Body of pancreas (tissue), 4 donors: ENCODE measurements around the gene IL1RAPL1. TPM values are rescaled to one million over a fixed set of nuclear protein-coding genes. Genes with fewer than 3 reads are reported as not detected.
"Not testable (repeated sequence)": the region's sequence is repeated elsewhere in the genome, so short reads cannot be mapped to it uniquely, and the experiment has no call there.

Experiments used
- ATAC-seq: fragments of 150-250 bp; one replicate; pipeline ENCODE4 v1.9.1; 2016
- DNase-seq, 4 donors: peaks; one replicate each; pipeline ENCODE4 v3.0.0-alpha.2; 2019
- H3K27ac ChIP-seq, 4 donors: fragments of 200-600 bp; sonication (generic); 1 replicate in 3 of 4; 2 replicates in 1 of 4; pipeline versions ENCODE4 v1.5.1 to v1.6.1; 2016 to 2019; ENCODE audit warnings: mild to moderate bottlenecking in 1 of 4, mixed read lengths in 1 of 4, moderate library complexity in 1 of 4
- H3K27me3 ChIP-seq, 2 donors: fragments of 200-600 bp; sonication (generic); one replicate each; pipeline ENCODE4 v1.6.0; 2016; ENCODE audit warnings: mild to moderate bottlenecking in 1 of 2
- H3K36me3 ChIP-seq, 2 donors: fragments of 200-600 bp; sonication (generic); replicated peaks in 1 of 2; 2 replicates each; pipeline ENCODE4 v1.5.1; 2016; ENCODE audit warnings: low read depth in 2 of 2; ENCODE audit not compliant: insufficient read depth in 1 of 2
- H3K4me1 ChIP-seq: fragments of 200-600 bp; sonication (generic); one replicate; pipeline ENCODE4 v1.6.0; 2016
- H3K4me3 ChIP-seq, 2 donors: fragments of 200-600 bp; sonication (generic); 1 replicate in 1 of 2; 2 replicates in 1 of 2; pipeline ENCODE4 v1.5.1; 2016 to 2019
- H3K9me3 ChIP-seq, 3 donors: fragments of 200-600 bp; sonication (generic); 1 replicate in 2 of 3; 2 replicates in 1 of 3; pipeline ENCODE4 v1.5.1; 2016
- POLR2A ChIP-seq, 3 donors: fragments of 450-650 bp; IDR thresholded peaks; one replicate each; pipeline ENCODE4 v1.6.1; 2016; ENCODE audit warnings: antibody characterized with exemption in 3 of 3, mild to moderate bottlenecking in 2 of 3
- WGBS, 2 donors: methylation state at CpG; one replicate each; pipeline ENCODE4 v1.1.5; 2017; 5-methylcytosine and 5-hydroxymethylcytosine counted together
- intact Hi-C: fragments of 100-400 bp; cut with DNase I; formaldehyde crosslinking; loops from one replicate; pipeline ENCODE4 v1.15.1; 2023
- total RNA-seq, 2 donors: library from RNA; depleted of rRNA; stranded (reverse); fragments of >200 nt; gene quantifications; one replicate each; pipeline ENCODE4 v1.1.0, GENCODE V29; 2016
- TF ChIP-seq, protein P1 (sequence below), 7 experiments: fragments of 450-650 bp in 4 of 7; fragments of 200-600 bp in 3 of 7; sonication (generic) in 3 of 7; IDR thresholded peaks; one replicate each; pipeline ENCODE4 v1.5.1; 2016 to 2019; ENCODE audit warnings: antibody characterized with exemption in 7 of 7

IL1RAPL1 gene
- total RNA-seq, 2 donors from 2014 or later = 0.26 TPM; not detected in 1

GRCh38 chrX:28756647-28757046 lies 169.4 kb downstream of the IL1RAPL1 start:
- TF ChIP-seq POLR2A (IDR thresholded peaks at IDR 0.05) = no peak
- TF ChIP-seq, protein P1, sequence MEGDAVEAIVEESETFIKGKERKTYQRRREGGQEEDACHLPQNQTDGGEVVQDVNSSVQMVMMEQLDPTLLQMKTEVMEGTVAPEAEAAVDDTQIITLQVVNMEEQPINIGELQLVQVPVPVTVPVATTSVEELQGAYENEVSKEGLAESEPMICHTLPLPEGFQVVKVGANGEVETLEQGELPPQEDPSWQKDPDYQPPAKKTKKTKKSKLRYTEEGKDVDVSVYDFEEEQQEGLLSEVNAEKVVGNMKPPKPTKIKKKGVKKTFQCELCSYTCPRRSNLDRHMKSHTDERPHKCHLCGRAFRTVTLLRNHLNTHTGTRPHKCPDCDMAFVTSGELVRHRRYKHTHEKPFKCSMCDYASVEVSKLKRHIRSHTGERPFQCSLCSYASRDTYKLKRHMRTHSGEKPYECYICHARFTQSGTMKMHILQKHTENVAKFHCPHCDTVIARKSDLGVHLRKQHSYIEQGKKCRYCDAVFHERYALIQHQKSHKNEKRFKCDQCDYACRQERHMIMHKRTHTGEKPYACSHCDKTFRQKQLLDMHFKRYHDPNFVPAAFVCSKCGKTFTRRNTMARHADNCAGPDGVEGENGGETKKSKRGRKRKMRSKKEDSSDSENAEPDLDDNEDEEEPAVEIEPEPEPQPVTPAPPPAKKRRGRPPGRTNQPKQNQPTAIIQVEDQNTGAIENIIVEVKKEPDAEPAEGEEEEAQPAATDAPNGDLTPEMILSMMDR (IDR thresholded peaks at IDR 0.05) = no peak
- no peaks in the 10 kb centered on the region for H3K9me3 ChIP-seq
- no peaks in the 10 kb centered on the region for H3K4me1 ChIP-seq
- no peak overlapping the region for H3K27ac ChIP-seq
- intact Hi-C loops = no loop called here
- no peak for DNase-seq
- ATAC-seq = no peak
- no peaks in the 10 kb centered on the region for H3K27me3 ChIP-seq
- H3K36me3 ChIP-seq = no peaks in the 10 kb centered on the region
- no peak overlapping the region for H3K4me3 ChIP-seq

DNA sequence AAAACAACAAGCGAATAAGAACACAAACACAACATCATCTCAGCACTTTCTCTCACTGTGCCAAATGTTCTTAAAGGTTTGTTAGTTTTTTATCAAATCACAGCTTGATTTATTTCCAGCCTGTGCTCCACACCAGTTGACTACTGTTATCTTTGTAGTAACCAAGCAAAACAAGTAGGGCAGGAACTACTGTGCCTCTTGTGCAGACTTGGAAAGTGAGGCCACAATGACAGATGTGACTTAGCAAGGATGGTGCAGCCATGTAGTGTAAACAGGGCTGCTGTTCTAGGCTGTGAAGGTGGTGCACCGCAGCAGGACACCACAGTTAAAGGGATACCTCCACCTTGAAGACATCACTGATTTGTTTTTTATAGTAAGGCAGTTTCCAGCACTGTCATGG lies 170.0 kb downstream of the IL1RAPL1 start:
- H3K27ac ChIP-seq = no peak overlapping the region
- H3K27me3 ChIP-seq = no peaks in the 10 kb centered on the region
- intact Hi-C loops = no loop called here
- no peaks in the 10 kb centered on the region for H3K9me3 ChIP-seq
- DNase-seq = no peak
- no peak for ATAC-seq
- H3K4me1 ChIP-seq = no peaks in the 10 kb centered on the region
- no peak overlapping the region for H3K4me3 ChIP-seq
- TF ChIP-seq POLR2A (IDR thresholded peaks at IDR 0.05) = no peak
- TF ChIP-seq, protein P1 (IDR thresholded peaks at IDR 0.05) = no peak
- 72 to 78% methylated on average over 1 to 2 of the region's 2 CpGs for WGBS, 2 donors
- H3K36me3 ChIP-seq = no peaks in the 10 kb centered on the region

DNA sequence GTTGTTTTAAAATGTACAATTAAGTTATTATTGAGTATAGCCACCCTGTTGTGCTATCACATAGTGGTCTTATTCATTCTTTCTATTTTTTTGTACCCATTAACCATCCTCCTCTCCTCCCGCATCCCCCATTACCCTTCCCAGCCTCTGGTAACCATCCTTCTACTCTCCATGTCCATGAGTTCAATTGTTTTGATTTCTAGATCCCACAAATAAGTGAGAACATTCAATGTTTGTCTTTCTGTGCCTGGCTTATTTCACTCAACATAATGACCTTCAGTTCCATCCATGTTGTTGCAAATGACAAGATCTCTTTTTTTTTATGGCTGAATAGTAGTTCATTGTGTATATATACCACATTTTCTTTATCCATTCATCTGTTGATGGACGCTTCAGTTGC lies 179.3 kb downstream of the IL1RAPL1 start:
- H3K4me3 ChIP-seq, ATAC-seq, H3K36me3 ChIP-seq, H3K9me3 ChIP-seq, intact Hi-C loops, H3K4me1 ChIP-seq, H3K27me3 ChIP-seq, DNase-seq, H3K27ac ChIP-seq: not testable (repeated sequence)
- 78 to 79% methylated on average over 2 of the region's 2 CpGs for WGBS, 2 donors

GRCh38 chrX:28773807-28774206 lies 186.6 kb downstream of the IL1RAPL1 start:
- Histone ChIP-seq H3K4me1 (no peaks in the 10 kb centered on the region), H3K27me3 (no peaks in the 10 kb centered on the region), H3K4me3 (no peak overlapping the region), H3K27ac (no peak overlapping the region), H3K36me3 (no peaks in the 10 kb centered on the region), H3K9me3 (no peaks in the 10 kb centered on the region)
- DNase-seq (no peak), ATAC-seq (no peak)
- intact Hi-C loops = no loop called here
- 63 to 66% methylated on average over 5 of the region's 5 CpGs for WGBS, 2 donors
- TF ChIP-seq POLR2A (IDR thresholded peaks at IDR 0.05) = no peak
- TF ChIP-seq, protein P1 (IDR thresholded peaks at IDR 0.05) = no peak

GRCh38 chrX:28787206-28787605 lies 200.0 kb downstream of the IL1RAPL1 start:
- Histone ChIP-seq H3K4me3 (no peak overlapping the region), H3K27me3 (no peaks in the 10 kb centered on the region), H3K4me1 (no peaks in the 10 kb centered on the region), H3K36me3 (no peaks in the 10 kb centered on the region), H3K27ac (no peak overlapping the region), H3K9me3 (no peaks in the 10 kb centered on the region)
- intact Hi-C loops = no loop called here
- no peak for ATAC-seq
- TF ChIP-seq, protein P1 (IDR thresholded peaks at IDR 0.05) = no peak
- no peak for DNase-seq
- WGBS, 2 donors = 63 to 78% methylated on average over 2 of the region's 2 CpGs

GRCh38 chrX:28800671-28801070 lies 213.4 kb downstream of the IL1RAPL1 start:
- 89 to 90% methylated on average over 5 of the region's 5 CpGs for WGBS, 2 donors
- H3K27ac ChIP-seq, H3K4me1 ChIP-seq, ATAC-seq, H3K27me3 ChIP-seq, H3K36me3 ChIP-seq, H3K4me3 ChIP-seq, H3K9me3 ChIP-seq, DNase-seq, intact Hi-C loops: not testable (repeated sequence)
